ENCODE data around the gene UBR1. TPM values are rescaled to one million over a fixed set of nuclear protein-coding genes. Genes with fewer than 3 reads are reported as not detected.

UBR1 gene
- total RNA-seq, 4 donors from 2014 or later = 20.2 to 31.3 (median 22.5) TPM

GRCh38 chr15:42940527-42940926, 165.3 kb downstream of the UBR1 start:
- intact Hi-C loops (cut with DNase I; ENCODE audit: low total_unique reads) (no loop called here), in situ Hi-C loops (cut with MboI; ENCODE audit: low sequenced_read_pairs in 4 of 4) (no loop called here)
- Histone ChIP-seq H3K27ac (no peak overlapping the region), H3K9me3 (no peaks in the 10 kb centered on the region), H3K4me1 (no peaks in the 10 kb centered on the region), H3K4me3 (no peak overlapping the region), H3K36me3 (peaks cover 0 to 29% of the 10 kb centered on the region in 2 donors), H3K27me3 (no peaks in the 10 kb centered on the region)
- ATAC-seq (no peak), DNase-seq (no peak)
- TF ChIP-seq POLR2A (IDR thresholded peaks at IDR 0.05) = no peak
- TF ChIP-seq, protein P1, sequence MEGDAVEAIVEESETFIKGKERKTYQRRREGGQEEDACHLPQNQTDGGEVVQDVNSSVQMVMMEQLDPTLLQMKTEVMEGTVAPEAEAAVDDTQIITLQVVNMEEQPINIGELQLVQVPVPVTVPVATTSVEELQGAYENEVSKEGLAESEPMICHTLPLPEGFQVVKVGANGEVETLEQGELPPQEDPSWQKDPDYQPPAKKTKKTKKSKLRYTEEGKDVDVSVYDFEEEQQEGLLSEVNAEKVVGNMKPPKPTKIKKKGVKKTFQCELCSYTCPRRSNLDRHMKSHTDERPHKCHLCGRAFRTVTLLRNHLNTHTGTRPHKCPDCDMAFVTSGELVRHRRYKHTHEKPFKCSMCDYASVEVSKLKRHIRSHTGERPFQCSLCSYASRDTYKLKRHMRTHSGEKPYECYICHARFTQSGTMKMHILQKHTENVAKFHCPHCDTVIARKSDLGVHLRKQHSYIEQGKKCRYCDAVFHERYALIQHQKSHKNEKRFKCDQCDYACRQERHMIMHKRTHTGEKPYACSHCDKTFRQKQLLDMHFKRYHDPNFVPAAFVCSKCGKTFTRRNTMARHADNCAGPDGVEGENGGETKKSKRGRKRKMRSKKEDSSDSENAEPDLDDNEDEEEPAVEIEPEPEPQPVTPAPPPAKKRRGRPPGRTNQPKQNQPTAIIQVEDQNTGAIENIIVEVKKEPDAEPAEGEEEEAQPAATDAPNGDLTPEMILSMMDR (IDR thresholded peaks at IDR 0.05 in 4 of 5, conservative IDR thresholded peaks at IDR 0.05 in 1 of 5) = no peak

DNA sequence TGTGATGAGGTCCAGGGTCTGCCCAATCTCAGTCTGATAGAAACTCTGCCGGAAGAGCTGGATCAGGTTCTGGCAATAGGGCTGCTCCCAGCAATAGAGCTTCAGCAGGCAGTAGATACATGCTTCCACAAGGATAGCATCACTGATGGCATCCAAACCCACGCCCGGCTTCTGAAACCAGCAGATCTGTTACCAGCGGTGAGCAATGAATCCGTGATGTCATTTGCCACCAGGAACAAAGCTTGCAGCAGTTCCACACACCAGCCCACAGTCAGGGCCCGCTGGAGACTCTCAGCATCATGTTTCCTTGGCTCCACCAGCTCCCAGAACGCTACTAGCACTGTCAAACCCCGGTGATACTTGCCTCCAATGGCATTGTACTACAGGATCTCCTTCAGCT, 166.0 kb downstream of the UBR1 start:
- H3K4me3 ChIP-seq = no peak overlapping the region
- ATAC-seq = no peak
- no peaks in the 10 kb centered on the region for H3K27me3 ChIP-seq
- TF ChIP-seq POLR2A (IDR thresholded peaks at IDR 0.05) = no peak
- TF ChIP-seq, protein P1 (IDR thresholded peaks at IDR 0.05 in 4 of 5, conservative IDR thresholded peaks at IDR 0.05 in 1 of 5) = no peak
- H3K27ac ChIP-seq = no peak overlapping the region
- H3K36me3 ChIP-seq = peaks cover 0 to 22% of the 10 kb centered on the region in 2 donors
- intact Hi-C loops (cut with DNase I; ENCODE audit: low total_unique reads) = no loop called here
- in situ Hi-C loops (cut with MboI; ENCODE audit: low sequenced_read_pairs in 4 of 4) = no loop called here
- H3K4me1 ChIP-seq = no peaks in the 10 kb centered on the region
- DNase-seq = no peak
- no peaks in the 10 kb centered on the region for H3K9me3 ChIP-seq

GRCh38 chr15:42937143-42937542, 168.7 kb downstream of the UBR1 start:
- intact Hi-C loops (cut with DNase I; ENCODE audit: low total_unique reads) = no loop called here

DNA sequence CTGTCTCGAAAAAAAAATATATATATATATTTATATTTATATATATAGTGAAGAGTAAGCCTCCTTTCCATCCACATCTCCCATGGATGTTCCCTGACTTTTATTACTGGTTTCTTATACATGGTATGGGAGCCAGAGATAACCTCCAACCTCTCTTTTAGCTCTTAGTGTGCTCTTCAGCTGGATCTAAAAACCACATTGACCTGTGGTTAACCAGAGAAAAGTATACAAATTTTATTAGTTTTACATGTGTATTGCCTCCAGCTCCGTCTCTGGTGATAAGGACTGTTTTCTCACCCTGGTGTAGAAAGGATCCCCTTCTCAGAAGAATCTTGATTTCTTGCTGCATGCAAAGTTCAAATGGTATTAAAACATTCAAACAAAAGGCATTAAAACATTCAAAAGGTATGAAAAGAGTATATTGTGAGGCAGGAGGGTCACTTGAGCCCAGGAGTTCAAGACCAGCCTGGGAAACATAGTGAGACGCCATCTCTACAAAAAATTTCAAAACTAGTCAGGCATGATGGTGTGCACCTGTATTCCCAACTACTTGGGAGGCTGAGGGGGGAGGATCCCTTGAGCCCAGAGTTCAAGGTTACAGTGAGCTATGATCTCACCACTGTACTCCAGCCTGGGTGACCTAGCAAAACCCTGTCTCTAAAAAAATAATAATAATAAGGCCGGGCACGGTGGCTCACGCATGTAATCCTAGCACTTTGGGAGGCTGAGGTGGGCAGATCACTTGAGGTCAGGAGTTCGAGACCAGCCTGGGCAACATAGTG, 171.8 kb downstream of the UBR1 start:
- intact Hi-C loops (cut with DNase I; ENCODE audit: low total_unique reads) (no loop called here), in situ Hi-C loops (cut with MboI; ENCODE audit: low sequenced_read_pairs in 4 of 4) (no loop called here)
- Histone ChIP-seq H3K36me3 (no peaks in the 10 kb centered on the region), H3K9me3 (no peaks in the 10 kb centered on the region), H3K27ac (no peak overlapping the region), H3K4me3 (no peak overlapping the region), H3K27me3 (no peaks in the 10 kb centered on the region), H3K4me1 (no peaks in the 10 kb centered on the region)
- TF ChIP-seq, protein P1 (IDR thresholded peaks at IDR 0.05 in 4 of 5, conservative IDR thresholded peaks at IDR 0.05 in 1 of 5) = no peak
- TF ChIP-seq POLR2A (IDR thresholded peaks at IDR 0.05) = no peak
- no peak for DNase-seq
- no peak for ATAC-seq

More at GRCh38 chr15:42937143-42937542, 168.7 kb downstream of the UBR1 start:
- no peak overlapping the region for H3K27ac ChIP-seq
- in situ Hi-C loops (cut with MboI; ENCODE audit: low sequenced_read_pairs in 4 of 4) = no loop called here
- H3K4me1 ChIP-seq = no peaks in the 10 kb centered on the region
- no peak for TF ChIP-seq POLR2A (IDR thresholded peaks at IDR 0.05)
- TF ChIP-seq, protein P1 (IDR thresholded peaks at IDR 0.05 in 4 of 5, conservative IDR thresholded peaks at IDR 0.05 in 1 of 5) = no peak
- H3K4me3 ChIP-seq = no peak overlapping the region
- no peaks in the 10 kb centered on the region for H3K36me3 ChIP-seq
- no peaks in the 10 kb centered on the region for H3K9me3 ChIP-seq
- no peak for ATAC-seq
- no peak for DNase-seq
- H3K27me3 ChIP-seq = no peaks in the 10 kb centered on the region

Measured in gastrocnemius medialis (tissue), 4 donors.